GM19463 (cell line): ENCODE results near the gene TAS2R5.
"Not testable (repeated sequence)": the region's sequence is repeated elsewhere in the genome, so short reads cannot be mapped to it uniquely, and the experiment has no call there.

Experiments
- ATAC-seq: cut with Tn5 transposase; IDR thresholded peaks from one replicate; pipeline ENCODE4 v1.9.1; 2021; ENCODE audit warnings: mild to moderate bottlenecking, moderate library complexity; ENCODE audit not compliant: unreplicated experiment

TAS2R5 gene, protein sequence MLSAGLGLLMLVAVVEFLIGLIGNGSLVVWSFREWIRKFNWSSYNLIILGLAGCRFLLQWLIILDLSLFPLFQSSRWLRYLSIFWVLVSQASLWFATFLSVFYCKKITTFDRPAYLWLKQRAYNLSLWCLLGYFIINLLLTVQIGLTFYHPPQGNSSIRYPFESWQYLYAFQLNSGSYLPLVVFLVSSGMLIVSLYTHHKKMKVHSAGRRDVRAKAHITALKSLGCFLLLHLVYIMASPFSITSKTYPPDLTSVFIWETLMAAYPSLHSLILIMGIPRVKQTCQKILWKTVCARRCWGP

GRCh38 chr7:141789917-141790316 lies at the start of gene TAS2R5:
TAS2R5 (plus strand) TSS chr7:141790217; CDS start chr7:141790362, 145 bp downstream.
- ATAC-seq = no peak

DNA sequence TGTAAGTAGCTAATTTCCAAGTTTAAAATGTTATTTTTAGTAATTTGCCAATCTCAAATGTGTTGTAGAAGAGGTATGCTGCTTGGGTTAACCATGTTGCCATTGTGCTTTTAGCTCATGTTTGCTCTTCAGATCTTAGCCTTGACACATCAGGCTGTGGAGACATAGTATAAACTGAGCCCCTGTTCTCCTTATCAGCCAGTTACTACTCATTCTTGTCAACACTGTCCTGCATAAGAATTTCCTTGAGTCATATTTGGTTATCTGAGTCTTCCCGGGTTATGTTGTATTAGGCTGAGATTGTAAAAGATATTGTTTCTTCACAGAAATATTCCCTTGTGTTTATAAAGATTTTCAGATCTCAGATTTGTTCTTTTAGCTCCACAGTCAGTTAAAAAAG lies 47.8 kb upstream of the TAS2R5 start:
- no peak for ATAC-seq

DNA sequence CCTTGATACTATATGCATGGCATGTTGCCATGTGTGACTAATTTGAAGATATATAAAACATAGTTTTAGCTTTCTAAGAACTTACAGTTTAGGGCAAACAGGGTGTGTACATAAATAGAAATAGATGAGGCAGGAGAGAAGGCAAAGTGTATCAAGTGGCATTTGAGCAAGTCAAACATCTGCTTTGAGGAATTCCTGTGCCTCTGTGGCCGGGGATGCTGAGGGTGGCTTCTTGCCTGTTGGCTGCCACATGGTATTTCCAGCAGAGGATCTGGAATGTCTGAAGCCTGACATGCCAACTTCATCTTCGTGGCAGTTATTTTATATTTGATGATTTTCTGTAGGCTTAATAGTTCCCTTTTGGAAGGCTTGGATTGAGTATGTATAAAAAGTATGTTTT lies 45.9 kb upstream of the TAS2R5 start:
- ATAC-seq = no peak

DNA sequence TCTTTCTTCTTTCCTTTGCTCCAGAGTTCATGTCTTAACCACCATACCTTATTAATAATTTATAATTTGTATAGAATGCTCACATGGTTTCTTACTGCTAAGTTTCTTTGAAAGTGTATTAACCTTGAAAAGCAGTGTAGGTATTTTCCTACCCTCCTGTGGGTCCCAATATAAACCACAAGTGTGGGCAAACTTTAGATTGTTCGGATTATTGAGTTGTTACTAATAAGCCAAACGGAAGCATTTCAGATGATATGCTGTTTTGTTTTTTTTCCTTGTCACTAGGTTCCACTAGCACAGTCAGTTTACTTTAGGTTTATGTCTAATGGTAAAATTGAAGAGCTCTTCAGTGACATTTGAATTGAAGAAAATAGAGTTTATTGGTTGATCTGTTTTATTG lies 41.6 kb upstream of the TAS2R5 start:
- no peak for ATAC-seq

- ATAC-seq = not testable (repeated sequence)
Measured at GRCh38 chr7:141751904-141752303, 38.1 kb upstream of the TAS2R5 start.

GRCh38 chr7:141752634-141753033 lies 37.4 kb upstream of the TAS2R5 start:
- no peak for ATAC-seq

- ATAC-seq = no peak
Measured at GRCh38 chr7:141754939-141755338, 35.1 kb upstream of the TAS2R5 start.

DNA sequence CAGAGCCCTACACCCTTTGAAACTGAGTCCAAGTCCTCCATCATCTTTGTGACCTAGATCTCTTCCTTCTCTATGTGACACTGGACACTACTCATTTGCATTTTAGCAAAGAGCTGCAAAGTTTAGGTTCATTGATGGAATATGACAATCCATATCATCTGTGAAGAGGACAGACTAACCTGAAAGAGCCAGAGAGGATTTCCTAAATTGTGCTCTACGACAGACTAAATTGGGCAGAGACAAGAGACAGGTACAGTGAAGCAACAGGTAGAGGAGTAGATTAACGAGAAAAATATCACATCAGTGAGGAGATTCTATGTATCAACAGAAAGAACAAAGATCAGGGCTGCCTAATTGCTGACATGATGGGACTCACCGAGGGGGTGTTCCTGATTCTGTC lies 26.2 kb upstream of the TAS2R5 start, which contains the start of gene TAS2R3:
TAS2R3 (plus strand) TSS at position 301 of the 400 bp plus-strand sequence; CDS start at position 363, 62 bp downstream.
- no peak for ATAC-seq

GRCh38 chr7:141770083-141770583 lies 19.9 kb upstream of the TAS2R5 start:
- not testable (repeated sequence) for ATAC-seq

DNA sequence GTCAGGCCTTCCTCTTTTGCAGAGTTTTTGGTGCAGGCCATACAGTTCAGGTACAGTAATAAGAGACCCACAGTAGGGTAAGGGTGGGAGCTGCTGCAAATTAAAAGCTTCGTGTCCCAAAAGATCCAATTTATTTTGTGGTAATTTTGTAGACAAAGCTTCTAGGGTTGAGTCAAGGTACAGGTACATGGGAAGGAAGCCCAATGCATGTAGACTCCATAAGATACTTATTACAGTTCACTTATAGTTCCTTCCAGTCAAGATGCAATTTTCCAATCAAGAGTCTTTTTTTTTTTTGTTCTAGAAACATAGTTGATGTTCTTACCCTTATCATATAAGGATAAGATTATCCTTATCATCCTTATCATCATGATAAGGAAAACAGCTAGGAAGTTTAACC lies 13.6 kb upstream of the TAS2R5 start, which contains the start of gene TAS2R4:
TAS2R4 (plus strand) TSS at position 301 of the 400 bp plus-strand sequence. CDS start 1,815 bp downstream, outside the sequence.
- ATAC-seq = no peak

GRCh38 chr7:141785706-141786552 lies 4.1 kb upstream of the TAS2R5 start:
- peak; percentile 73 for ATAC-seq

GRCh38 chr7:141788296-141788695 lies 1.7 kb upstream of the TAS2R5 start:
- no peak for ATAC-seq

DNA sequence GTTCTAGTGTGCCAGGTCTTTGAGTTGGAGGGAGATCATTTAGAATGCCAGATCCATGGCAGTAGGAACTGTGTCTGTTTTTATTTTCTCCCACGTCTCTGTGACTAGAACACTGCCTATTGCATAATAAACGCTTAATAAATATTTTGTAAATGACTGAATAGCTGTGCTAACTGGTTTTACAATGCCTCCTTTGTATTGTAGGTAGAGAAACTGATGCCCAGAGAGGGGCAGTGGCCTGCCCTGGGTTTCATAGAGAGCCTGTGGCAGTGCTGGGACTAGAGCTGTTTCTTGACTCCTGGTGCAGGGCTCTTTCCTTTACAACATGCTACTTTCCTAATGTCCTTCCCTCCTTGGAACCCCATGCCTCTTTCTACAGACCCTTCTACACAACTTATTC lies 2.5 kb downstream of the TAS2R5 start:
- ATAC-seq = no peak

GRCh38 chr7:141820067-141820466 lies 30.1 kb downstream of the TAS2R5 start:
- no peak for ATAC-seq

DNA sequence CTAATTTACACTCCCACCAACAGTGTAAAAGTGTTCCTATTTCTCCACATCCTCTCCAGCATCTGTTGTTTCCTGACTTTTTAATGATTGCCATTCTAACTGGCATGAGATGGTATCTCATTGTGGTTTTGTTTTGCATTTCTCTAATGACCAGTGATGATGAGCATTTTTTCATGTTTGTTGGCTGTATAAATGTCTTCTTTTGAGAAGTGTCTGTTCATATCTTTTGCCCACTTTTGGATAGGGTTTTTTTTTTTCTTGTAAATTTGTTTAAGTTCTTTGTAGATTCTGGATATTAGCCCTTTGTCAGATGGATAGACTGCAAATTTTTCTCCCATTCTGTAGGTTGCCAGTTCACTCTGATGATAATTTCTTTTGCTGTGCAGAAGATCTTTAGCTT lies 32.4 kb downstream of the TAS2R5 start:
- ATAC-seq = not testable (repeated sequence)

- ATAC-seq = no peak
Measured at GRCh38 chr7:141837683-141838082, 47.7 kb downstream of the TAS2R5 start.

DNA sequence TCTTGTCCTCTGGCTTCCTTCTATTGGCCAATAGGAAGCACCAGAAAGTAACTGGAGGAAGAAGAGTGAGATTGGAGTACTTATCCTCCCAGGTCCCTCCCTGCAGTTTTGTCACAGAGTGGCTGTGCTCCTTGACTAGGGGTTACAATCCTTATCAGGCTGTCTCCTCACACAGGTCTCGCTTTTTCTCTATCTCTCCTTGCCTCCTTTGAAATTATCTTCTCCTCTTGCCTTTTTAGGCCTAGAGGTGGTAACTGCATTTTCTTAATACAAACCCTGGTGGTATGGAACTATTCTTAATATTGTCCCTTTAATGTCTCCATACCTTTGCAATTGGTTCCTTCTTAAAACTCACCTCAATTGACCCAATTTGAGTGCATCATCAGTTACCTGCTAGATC lies 48.6 kb downstream of the TAS2R5 start:
- ATAC-seq = no peak

DNA sequence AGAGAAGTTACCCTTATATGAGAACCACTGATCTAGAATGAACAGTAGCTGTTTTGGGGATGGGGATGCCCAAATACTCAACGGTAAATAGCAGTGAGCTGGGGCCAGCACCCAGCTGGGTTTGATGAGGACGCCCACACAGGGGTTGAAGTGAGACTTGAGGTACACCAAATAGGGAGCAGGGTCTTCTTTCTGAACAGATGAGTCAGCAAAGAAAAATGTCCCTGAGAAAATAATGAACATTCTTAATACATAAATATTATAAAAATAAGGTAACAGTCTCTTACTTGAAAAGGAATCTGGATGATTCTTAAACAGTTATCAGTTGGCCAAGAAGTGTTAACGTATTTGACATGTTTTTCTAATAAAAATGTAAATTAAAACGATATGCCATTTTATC lies 49.2 kb downstream of the TAS2R5 start:
- ATAC-seq = no peak

GRCh38 chr7:141840708-141841107 lies 50.7 kb downstream of the TAS2R5 start:
- ATAC-seq = no peak
